ENCODE results near the gene RAB3D. TPM values are rescaled to one million over a fixed set of nuclear protein-coding genes. Genes with fewer than 3 reads are reported as not detected.

Gene RAB3D
- total and polyA plus RNA-seq, 2 of the 4 experiments (the other 2 are of a cell fraction), result 4.8 to 5.5 TPM

GRCh38 chr19:11364935-11365334 lies 25.5 kb upstream of the RAB3D start:
- H3K14ac ChIP-seq (replicated peaks; ENCODE audit: low read depth, low read length), result no peak overlapping the region
- H3K36me3 ChIP-seq (ENCODE audit: control insufficient read depth, insufficient read depth, low read length), result peaks cover 36% of the 10 kb centered on the region
- no peak overlapping the region for H2BK120ac ChIP-seq (ENCODE audit: low read depth, low read length)
- H4K5ac ChIP-seq (ENCODE audit: low read depth, low read length), result no peak overlapping the region
- H3K4me2 ChIP-seq (ENCODE audit: low read depth, low read length), result no peak overlapping the region
- no peak overlapping the region for H2BK20ac ChIP-seq (ENCODE audit: low read depth, low read length)
- H3K9ac ChIP-seq (ENCODE audit: low read depth, low read length), result no peak overlapping the region
- H4K91ac ChIP-seq (ENCODE audit: insufficient read depth, low read depth, low read length), result no peak overlapping the region
- BruUV-seq (replicated peaks), result TSS peak; percentile 96
- in situ Hi-C loops (cut with MboI; ENCODE audit: low sequenced_read_pairs) (no loop called here), dilution Hi-C loops (cut with HindIII; ENCODE audit: low sequenced_read_pairs, unreplicated experiment) (no loop called here), intact Hi-C loops (cut with micrococcal nuclease) (no loop called here)
- peaks cover 3% of the 10 kb centered on the region; the same call in 1 of the 2 replicates for H4K20me1 ChIP-seq (ENCODE audit: insufficient read depth, low read length)
- no peaks in the 10 kb centered on the region for H3K4me1 ChIP-seq (ENCODE audit: control insufficient read depth, insufficient read depth, low read length)
- H2BK15ac ChIP-seq (ENCODE audit: low read depth, low read length), result no peak overlapping the region
- TF ChIP-seq ELK1 (IDR thresholded peaks at IDR 0.05; ENCODE audit: borderline replicate concordance, low read depth, low read length) (no peak), CTCF (conservative IDR thresholded peaks at IDR 0.05; ENCODE audit: low read depth, low read length) (no peak), FOS (IDR thresholded peaks at IDR 0.05; ENCODE audit: low read depth, low read length) (no peak), USF2 (IDR thresholded peaks at IDR 0.05; ENCODE audit: low read depth, low read length) (no peak), SMC3 (IDR thresholded peaks at IDR 0.05; ENCODE audit: low read depth, low read length) (no peak), MAFK (IDR thresholded peaks at IDR 0.05; ENCODE audit: low read depth, low read length) (no peak), BHLHE40 (IDR thresholded peaks at IDR 0.05; ENCODE audit: low read depth, low read length) (no peak), RAD21 (IDR thresholded peaks at IDR 0.05; ENCODE audit: low read length) (no peak), CHD1 (IDR thresholded peaks at IDR 0.05; ENCODE audit: low read depth, low read length) (no peak), CEBPB (IDR thresholded peaks at IDR 0.05; ENCODE audit: low read depth, low read length) (no peak), MAZ (IDR thresholded peaks at IDR 0.05; ENCODE audit: borderline replicate concordance, low read depth, low read length) (no peak), POLR2A (IDR thresholded peaks at IDR 0.05; ENCODE audit: low read depth, low read length) (no peak)
- no peak overlapping the region for H2BK5ac ChIP-seq (ENCODE audit: low read depth, low read length, poor library complexity, severe bottlenecking)
- H3K56ac ChIP-seq (ENCODE audit: extremely low read depth, insufficient read depth, low read length), result no peak overlapping the region
- no peaks in the 10 kb centered on the region for H3K9me3 ChIP-seq (ENCODE audit: control insufficient read depth, insufficient read depth, low read length)
- ATAC-seq (ENCODE audit: low read depth) (no peak), DNase-seq (no peak)
- H3K9me1 ChIP-seq (ENCODE audit: insufficient read depth, low read length), result peaks cover 9% of the 10 kb centered on the region; the same call in 1 of the 2 replicates
- no peak overlapping the region for H3K18ac ChIP-seq (ENCODE audit: low read depth, low read length)
- H3K4me3 ChIP-seq (ENCODE audit: insufficient read depth, low read depth, low read length), result no peak overlapping the region
- ChIA-PET CTCF (no interaction called here), POLR2A (ENCODE audit: unreplicated experiment) (no interaction called here)
- no peak overlapping the region for H2AFZ ChIP-seq (replicated peaks; ENCODE audit: low read length, poor library complexity)
- no peak overlapping the region for H3K23ac ChIP-seq (ENCODE audit: low read depth, low read length)
- no CpG with 5 or more reads among the region's 5 CpGs for WGBS, 2 experiments (ENCODE audit: extremely low coverage in 2 of 2, insufficient read length in 1 of 2)
- H3K4ac ChIP-seq (ENCODE audit: low read depth, low read length), result no peak overlapping the region
- H4K8ac ChIP-seq (ENCODE audit: low read depth in 2 of 2, low read length in 2 of 2), result no peak overlapping the region
- no peak overlapping the region for H3K27ac ChIP-seq (ENCODE audit: insufficient read depth, low read length)
- H3K27me3 ChIP-seq (ENCODE audit: control insufficient read depth, insufficient read depth, low read length), result no peaks in the 10 kb centered on the region
- no peak overlapping the region for H2AK9ac ChIP-seq (replicated peaks; ENCODE audit: low read depth, low read length, poor library complexity)
- no peaks in the 10 kb centered on the region for H3K79me1 ChIP-seq (ENCODE audit: low read depth in 1 of 2, low read length in 2 of 2)
- H2AK5ac ChIP-seq (ENCODE audit: low read depth, low read length), result no peak overlapping the region
